Keratinocyte (primary cell): ENCODE data around the gene INPP5B.

Experiments used
- EZH2 ChIP-seq: IDR thresholded peaks from one replicate; pipeline ENCODE4 v1.6.1; 2012; ENCODE audit warnings: inconsistent platforms, mild to moderate bottlenecking, low read length, moderate library complexity
- TF ChIP-seq, protein P1 (sequence below), 3 experiments: IDR thresholded peaks in 1 of 3; conservative IDR thresholded peaks in 1 of 3; optimal IDR thresholded peaks in 1 of 3; 2 replicates in 2 of 3; 3 replicates in 1 of 3; pipeline versions ENCODE3 to v1.5.1; 2011; ENCODE audit warnings: low read length in 3 of 3, mild to moderate bottlenecking in 3 of 3, moderate library complexity in 2 of 3, control low read depth in 1 of 3, inconsistent platforms in 1 of 3; ENCODE audit not compliant: insufficient read depth in 2 of 3; ENCODE audit errors: extremely low read depth in 1 of 3

DNA sequence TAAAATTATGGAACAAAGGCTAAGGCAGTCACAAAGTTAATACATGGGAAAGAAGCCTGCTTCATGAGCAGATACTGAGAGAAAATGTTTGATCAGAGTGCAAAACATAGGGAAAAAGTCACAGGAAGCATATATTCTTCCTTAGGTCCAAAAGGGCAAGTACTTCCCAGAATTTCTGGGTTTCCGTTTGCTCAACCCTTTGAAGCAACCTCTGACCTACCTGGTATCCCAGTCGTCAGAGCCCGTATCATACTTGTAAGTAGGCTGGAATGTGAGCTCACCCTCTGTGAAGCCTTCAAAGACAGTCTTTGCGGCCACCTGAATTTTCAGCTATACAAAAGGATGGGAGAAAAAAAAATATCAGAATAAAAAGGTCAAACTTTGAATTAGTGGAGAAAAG is 67.0 kb downstream of the INPP5B start:
- TF ChIP-seq, protein P1, sequence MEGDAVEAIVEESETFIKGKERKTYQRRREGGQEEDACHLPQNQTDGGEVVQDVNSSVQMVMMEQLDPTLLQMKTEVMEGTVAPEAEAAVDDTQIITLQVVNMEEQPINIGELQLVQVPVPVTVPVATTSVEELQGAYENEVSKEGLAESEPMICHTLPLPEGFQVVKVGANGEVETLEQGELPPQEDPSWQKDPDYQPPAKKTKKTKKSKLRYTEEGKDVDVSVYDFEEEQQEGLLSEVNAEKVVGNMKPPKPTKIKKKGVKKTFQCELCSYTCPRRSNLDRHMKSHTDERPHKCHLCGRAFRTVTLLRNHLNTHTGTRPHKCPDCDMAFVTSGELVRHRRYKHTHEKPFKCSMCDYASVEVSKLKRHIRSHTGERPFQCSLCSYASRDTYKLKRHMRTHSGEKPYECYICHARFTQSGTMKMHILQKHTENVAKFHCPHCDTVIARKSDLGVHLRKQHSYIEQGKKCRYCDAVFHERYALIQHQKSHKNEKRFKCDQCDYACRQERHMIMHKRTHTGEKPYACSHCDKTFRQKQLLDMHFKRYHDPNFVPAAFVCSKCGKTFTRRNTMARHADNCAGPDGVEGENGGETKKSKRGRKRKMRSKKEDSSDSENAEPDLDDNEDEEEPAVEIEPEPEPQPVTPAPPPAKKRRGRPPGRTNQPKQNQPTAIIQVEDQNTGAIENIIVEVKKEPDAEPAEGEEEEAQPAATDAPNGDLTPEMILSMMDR (optimal IDR thresholded peaks at IDR 0.05 in 1 of 3, IDR thresholded peaks at IDR 0.05 in 1 of 3, conservative IDR thresholded peaks at IDR 0.05 in 1 of 3; ENCODE audit: extremely low read depth in 1 of 3, insufficient read depth in 2 of 3, low read length in 3 of 3), result no peak
- no peak for TF ChIP-seq EZH2
